ENCODE results near the gene BCL2L15.

The BCL2L15 gene

GRCh38 chr1:113875714-113876113 lies 11.7 kb downstream of the BCL2L15 start:
- Histone ChIP-seq H3K27ac (ENCODE audit: extremely low read depth, low read depth, low read length) (no peak overlapping the region), H3K4me1 (ENCODE audit: control insufficient read depth, insufficient read depth, low read length) (no peaks in the 10 kb centered on the region), H3K36me3 (ENCODE audit: control insufficient read depth in 2 of 2, insufficient read depth in 1 of 2, low read length in 2 of 2) (no peaks in the 10 kb centered on the region), H3K4me3 (ENCODE audit: low read depth, low read length) (no peak overlapping the region), H3K9me3 (ENCODE audit: control insufficient read depth, insufficient read depth, low read depth, low read length) (no peaks in the 10 kb centered on the region)
- POLR2A ChIA-PET: no interaction called here
- no peak for TF ChIP-seq ZNF26 (tag by site-specific recombination; IDR thresholded peaks at IDR 0.05)
- no peak for TF ChIP-seq HIC1 (tag by site-specific recombination; IDR thresholded peaks at IDR 0.05)
- no peak for TF ChIP-seq HOXD13 (CRISPR knock-in tag; IDR thresholded peaks at IDR 0.05; ENCODE audit: borderline replicate concordance)
- no peak for TF ChIP-seq ZNF473 (tag by site-specific recombination; IDR thresholded peaks at IDR 0.05)
- TF ChIP-seq KLF1 (tag by site-specific recombination; IDR thresholded peaks at IDR 0.05): no peak
- no peak for TF ChIP-seq ZSCAN16 (tag by site-specific recombination; IDR thresholded peaks at IDR 0.05)
- no peak for TF ChIP-seq ZNF510 (tag by site-specific recombination; IDR thresholded peaks at IDR 0.05; ENCODE audit: insufficient replicate concordance)
- CTCF ChIA-PET: interaction anchor here (0.6 kb wide), 3 partner anchors 55 to 1204 kb away, joined by 3 to 5 read pairs (median 4); partner anchors contain the start of gene AMPD1

DNA sequence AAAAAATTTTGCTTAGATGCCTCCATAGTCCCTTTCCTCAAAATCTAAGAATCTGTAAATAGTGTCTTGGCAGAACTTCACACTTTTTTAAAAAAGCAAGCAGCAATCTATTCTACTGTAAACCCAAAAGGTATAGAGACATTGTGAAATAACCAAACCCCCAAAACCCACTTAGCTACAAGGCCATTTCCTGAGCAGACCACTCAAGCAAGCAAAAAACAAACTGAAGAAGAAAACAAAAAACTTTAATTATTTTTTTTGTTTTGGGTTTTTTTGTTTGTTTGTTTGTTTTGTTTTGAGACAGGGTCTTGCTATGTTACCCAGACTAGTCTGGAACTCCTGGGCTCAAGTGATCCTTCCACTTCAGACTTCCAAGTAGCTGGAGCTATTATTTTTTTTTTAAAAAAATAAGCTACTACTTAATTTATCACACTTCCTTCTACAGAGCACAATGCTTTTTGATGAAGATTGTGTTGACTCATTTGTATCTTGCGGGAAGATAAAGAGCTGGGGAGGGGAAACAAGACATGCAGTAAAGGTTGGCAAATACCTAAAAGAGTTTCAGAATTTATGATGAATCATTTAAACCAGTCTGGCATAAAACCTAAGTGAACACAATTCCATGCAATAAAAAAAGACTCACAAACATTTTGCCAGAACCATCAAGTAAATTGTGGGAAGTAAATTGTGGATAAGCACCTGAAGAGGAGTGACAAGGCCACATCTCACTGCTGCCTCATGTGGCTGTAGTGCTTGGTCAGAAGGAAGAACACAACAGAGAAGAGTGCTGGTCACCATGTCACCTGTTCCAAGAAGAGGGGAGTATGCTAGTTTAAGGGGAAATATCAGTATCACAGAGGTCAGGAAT lies 13.1 kb downstream of the BCL2L15 start:
- ChIA-PET POLR2A (no interaction called here), CTCF (interaction anchor here (0.5 to 1.2 kb wide), 3 partner anchors 18 to 412 kb away, joined by 3 read pairs; partner anchors contain the start of gene AP4B1)
- Histone ChIP-seq H3K4me1 (ENCODE audit: control insufficient read depth, insufficient read depth, low read length) (no peaks in the 10 kb centered on the region), H3K27ac (ENCODE audit: extremely low read depth, low read depth, low read length) (no peak overlapping the region), H3K9me3 (ENCODE audit: control insufficient read depth, insufficient read depth, low read depth, low read length) (no peaks in the 10 kb centered on the region), H3K4me3 (ENCODE audit: low read depth, low read length) (no peak overlapping the region), H3K36me3 (ENCODE audit: control insufficient read depth in 2 of 2, insufficient read depth in 1 of 2, low read length in 2 of 2) (no peaks in the 10 kb centered on the region)
- TF ChIP-seq ZNF354C (tag by site-specific recombination; IDR thresholded peaks at IDR 0.05; ENCODE audit: borderline replicate concordance, low read depth) (no peak), KLF10 (tag by site-specific recombination; IDR thresholded peaks at IDR 0.05) (no peak), ZNF174 (tag by site-specific recombination; IDR thresholded peaks at IDR 0.05) (no peak), SP3 (tag by site-specific recombination; IDR thresholded peaks at IDR 0.05) (no peak), ZNF626 (tag by site-specific recombination; IDR thresholded peaks at IDR 0.05) (no peak), ZNF155 (tag by site-specific recombination; IDR thresholded peaks at IDR 0.05) (no peak), GLIS2 (tag by site-specific recombination; IDR thresholded peaks at IDR 0.05) (no peak), ZNF596 (tag by site-specific recombination; IDR thresholded peaks at IDR 0.05) (no peak)

DNA sequence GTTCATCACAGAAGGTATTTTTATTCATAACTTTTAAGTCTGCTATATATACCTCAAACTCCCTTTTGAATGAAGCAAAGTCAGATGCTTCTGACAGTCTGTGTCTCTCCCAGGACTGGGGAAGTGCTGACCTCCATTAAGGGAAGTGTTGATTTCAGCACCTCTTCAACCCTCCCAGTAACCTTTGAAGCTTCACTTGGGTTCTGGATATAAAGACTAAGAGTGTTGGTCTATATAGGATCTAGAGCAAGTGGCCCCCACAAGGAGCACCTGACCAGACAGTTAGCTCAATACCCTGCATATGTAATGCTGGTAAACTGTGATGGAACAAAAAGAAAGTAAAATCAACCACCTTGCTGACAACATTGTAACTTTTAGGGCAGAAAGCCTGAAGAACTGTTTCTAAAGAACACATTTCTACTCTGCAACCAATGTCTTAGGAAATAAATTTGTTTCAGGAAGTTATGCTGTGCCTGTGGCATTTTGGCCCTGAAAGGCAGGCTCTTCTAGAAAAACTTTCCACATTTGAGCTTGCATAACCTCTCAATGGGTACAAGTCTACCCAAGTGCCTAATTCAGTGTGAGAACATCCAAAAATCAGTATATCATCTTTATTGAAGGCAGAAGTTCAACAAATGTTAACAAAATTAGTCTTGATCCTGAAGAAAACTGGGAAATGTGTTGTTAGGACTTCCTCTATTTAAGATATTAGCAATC lies 15.0 kb downstream of the BCL2L15 start:
- POLR2A ChIA-PET: no interaction called here
- CTCF ChIA-PET: no interaction called here
- no peak overlapping the region for H3K4me3 ChIP-seq (ENCODE audit: low read depth, low read length)
- no peak overlapping the region for H3K27ac ChIP-seq (ENCODE audit: extremely low read depth, low read depth, low read length)
- H3K9me3 ChIP-seq (ENCODE audit: control insufficient read depth, insufficient read depth, low read depth, low read length): no peaks in the 10 kb centered on the region
- H3K4me1 ChIP-seq (ENCODE audit: control insufficient read depth, insufficient read depth, low read length): no peaks in the 10 kb centered on the region
- no peaks in the 10 kb centered on the region for H3K36me3 ChIP-seq (ENCODE audit: control insufficient read depth in 2 of 2, insufficient read depth in 1 of 2, low read length in 2 of 2)
- TF ChIP-seq GLI4 (tag by site-specific recombination; IDR thresholded peaks at IDR 0.05) (no peak), ZXDB (tag by site-specific recombination; IDR thresholded peaks at IDR 0.05) (no peak), MYNN (tag by site-specific recombination; IDR thresholded peaks at IDR 0.05; ENCODE audit: borderline replicate concordance) (no peak), MZF1 (tag by site-specific recombination; IDR thresholded peaks at IDR 0.05; ENCODE audit: borderline replicate concordance) (no peak), ZNF146 (tag by site-specific recombination; IDR thresholded peaks at IDR 0.05) (no peak), ZNF792 (tag by site-specific recombination; IDR thresholded peaks at IDR 0.05) (no peak), ZNF423 (tag by site-specific recombination; IDR thresholded peaks at IDR 0.05) (no peak), ZNF558 (tag by site-specific recombination; IDR thresholded peaks at IDR 0.05) (no peak), ZNF239 (tag by site-specific recombination; IDR thresholded peaks at IDR 0.05) (no peak), ZNF501 (tag by site-specific recombination; IDR thresholded peaks at IDR 0.05) (no peak), ZNF426 (tag by site-specific recombination; IDR thresholded peaks at IDR 0.05) (no peak)
